Central memory CD4-positive, alpha-beta T cell (primary cell): Measurements from ENCODE around the gene ZNF536.
"Not testable (repeated sequence)": the region's sequence is repeated elsewhere in the genome, so short reads cannot be mapped to it uniquely, and the experiment has no call there.

Experiments
- DNase-seq: peaks from one replicate; pipeline ENCODE4 v3.0.0; 2022

The ZNF536 gene

GRCh38 chr19:30448386-30449077 is 76.3 kb downstream of the ZNF536 start:
- DNase-seq, result no peak

- no peak for DNase-seq
Measured at GRCh38 chr19:30449078-30449590, 77.0 kb downstream of the ZNF536 start.

- DNase-seq, result no peak
Measured at GRCh38 chr19:30449673-30450072, 77.5 kb downstream of the ZNF536 start.

DNA sequence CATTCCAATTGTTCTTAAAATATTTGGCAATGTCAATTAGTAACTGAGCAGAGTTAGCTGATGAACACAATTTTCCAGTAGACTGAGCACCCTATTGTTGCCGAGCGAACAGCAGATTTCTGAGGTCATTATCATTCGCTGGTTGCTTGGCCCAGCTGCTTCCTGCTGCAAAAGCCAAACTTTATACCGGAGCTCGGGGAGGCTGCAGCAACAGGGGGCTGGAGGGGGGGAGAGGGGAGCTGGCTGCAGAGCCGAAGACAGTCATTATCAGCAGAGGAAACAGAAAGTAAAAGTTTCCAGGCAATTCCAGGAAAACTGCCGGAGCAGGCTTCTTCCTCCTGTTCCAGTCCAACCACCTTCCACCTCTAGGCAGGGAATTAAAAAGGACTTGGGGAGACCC is 77.9 kb downstream of the ZNF536 start:
- no peak for DNase-seq

- DNase-seq, result no peak
Measured at GRCh38 chr19:30450835-30451321, 78.7 kb downstream of the ZNF536 start.

GRCh38 chr19:30452931-30453330 is 80.7 kb downstream of the ZNF536 start:
- no peak for DNase-seq

- DNase-seq, result no peak
Measured at GRCh38 chr19:30453743-30454142, 81.6 kb downstream of the ZNF536 start.

DNA sequence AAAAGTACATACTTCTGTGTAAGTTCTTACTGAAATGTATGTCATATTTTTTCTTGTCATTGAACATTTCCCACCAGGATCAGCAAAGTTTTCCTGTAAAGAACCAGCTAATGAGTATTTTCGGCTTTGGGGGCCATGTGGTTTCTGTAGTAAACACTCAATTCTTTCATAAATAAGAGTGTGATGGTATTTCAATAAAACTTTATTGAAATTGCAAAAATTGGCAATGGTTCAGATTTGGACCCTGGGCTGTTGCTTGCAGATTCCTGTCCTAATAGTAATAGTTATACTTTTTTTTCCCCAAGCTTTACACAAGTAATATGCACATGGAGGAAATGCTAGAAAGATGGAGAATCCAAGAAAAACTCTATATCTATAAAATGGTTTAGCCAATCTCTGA is 83.7 kb downstream of the ZNF536 start:
- DNase-seq, result no peak

- no peak for DNase-seq
Measured at GRCh38 chr19:30457484-30457883, 85.3 kb downstream of the ZNF536 start.

- no peak for DNase-seq
Measured at GRCh38 chr19:30459859-30460258, 87.7 kb downstream of the ZNF536 start.

GRCh38 chr19:30464162-30464561 is 92.0 kb downstream of the ZNF536 start:
- no peak for DNase-seq

DNA sequence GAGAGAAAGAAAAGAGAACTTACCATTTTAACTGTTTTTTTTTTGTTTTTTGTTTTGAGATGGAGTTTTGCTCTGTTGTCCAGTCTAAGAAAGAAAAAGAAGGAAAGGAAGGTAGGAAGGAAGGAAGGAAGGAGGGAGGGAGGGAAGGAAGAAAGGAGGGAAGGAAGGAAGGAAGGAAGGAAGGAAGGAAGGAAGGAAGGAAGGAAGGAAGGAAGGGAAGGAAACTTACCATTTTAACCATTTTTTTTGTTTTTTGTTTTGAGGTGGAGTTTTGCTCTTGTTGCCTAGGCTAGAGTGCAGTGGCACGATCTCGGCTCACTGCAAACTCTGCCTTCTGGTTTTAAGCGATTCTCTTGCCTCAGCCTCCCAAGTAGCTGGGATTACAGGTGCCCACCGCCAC is 94.4 kb downstream of the ZNF536 start:
- not testable (repeated sequence) for DNase-seq

GRCh38 chr19:30467239-30467638 is 95.1 kb downstream of the ZNF536 start:
- DNase-seq, result no peak

- no peak for DNase-seq
Measured at GRCh38 chr19:30469774-30470173, 97.6 kb downstream of the ZNF536 start.

DNA sequence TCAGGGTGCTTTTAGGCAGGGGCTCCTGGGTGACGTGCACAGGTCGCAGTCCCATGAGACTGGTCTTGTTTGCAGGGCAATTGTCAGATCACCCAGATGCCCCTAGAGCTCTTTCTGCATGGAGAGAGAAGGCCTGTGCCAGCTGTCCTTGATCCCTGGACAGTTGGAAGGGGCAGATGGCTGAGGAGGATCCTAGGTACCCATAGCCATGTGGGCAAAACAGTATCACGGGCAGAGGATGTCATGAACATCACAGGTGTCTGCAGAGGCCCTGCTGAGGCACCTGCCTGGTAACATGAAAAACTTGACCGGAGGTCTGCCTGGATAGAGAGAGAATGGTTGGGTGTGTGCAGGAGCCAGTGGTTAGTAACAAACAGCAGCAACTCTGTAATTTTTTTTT is 99.3 kb downstream of the ZNF536 start:
- no peak for DNase-seq

DNA sequence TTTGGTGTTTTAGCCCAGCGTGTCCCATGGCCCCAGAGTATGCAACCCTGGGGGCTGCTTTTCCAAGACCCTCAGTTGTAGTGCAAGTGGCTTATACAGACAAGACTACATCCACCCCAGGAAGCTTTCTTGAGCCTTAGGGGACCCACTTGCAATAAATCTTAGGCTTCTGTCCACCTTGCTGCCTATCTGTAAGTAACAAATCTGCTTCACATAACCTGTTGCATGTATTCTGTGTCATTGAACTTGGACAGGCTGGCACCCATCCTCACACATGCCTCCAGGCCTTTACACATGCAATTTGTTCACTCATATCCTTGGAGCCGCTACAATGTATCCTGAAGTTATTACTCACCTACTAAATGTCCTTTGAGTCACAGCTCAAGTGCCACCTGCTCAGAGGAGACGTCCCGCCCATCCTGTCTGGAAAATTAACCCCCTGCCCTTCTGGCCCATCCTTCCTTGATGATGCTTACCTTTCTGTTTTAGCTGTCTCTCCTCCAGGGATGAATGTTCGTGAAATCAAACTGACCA is 101.2 kb downstream of the ZNF536 start:
- DNase-seq, result no peak

DNA sequence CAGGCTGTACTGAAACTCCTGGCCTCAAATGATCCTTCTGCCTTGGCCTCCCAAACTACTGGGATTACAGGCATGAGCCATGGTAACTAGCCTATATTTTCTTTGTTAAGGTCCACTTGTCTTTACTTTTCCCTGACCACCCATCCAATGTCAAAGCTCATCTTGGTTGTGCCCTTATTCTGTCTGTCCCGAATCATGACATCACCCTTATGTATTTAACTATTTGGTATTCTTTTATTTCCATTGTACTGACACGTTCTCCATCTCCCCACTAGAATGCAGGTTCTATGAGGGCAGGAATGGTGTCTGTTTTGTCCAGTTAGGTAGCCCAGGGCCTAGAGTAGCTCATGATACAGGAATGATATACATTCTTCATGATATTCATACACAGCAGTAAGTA is 104.8 kb downstream of the ZNF536 start:
- DNase-seq, result no peak

DNA sequence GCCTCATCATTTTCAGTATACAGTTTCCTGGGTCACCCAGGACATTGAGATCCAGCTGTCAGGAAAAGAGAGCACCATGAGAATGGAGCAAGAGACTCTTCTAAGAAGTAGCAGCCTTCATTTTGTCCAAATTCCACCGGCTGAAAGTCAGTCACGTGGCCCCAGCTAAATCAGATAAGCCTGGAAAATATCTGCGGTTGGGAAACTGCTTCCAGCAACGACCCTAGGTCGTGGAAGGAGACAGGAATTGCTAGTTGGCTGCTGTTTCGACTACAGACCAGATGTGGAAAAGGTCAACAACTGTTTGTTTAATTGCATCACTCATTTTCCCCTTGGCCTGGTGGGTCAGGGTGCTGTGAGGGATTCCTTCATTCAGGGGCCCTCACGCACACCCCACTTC is 107.0 kb downstream of the ZNF536 start:
- DNase-seq, result no peak

GRCh38 chr19:30480097-30480496 is 107.9 kb downstream of the ZNF536 start:
- no peak for DNase-seq

DNA sequence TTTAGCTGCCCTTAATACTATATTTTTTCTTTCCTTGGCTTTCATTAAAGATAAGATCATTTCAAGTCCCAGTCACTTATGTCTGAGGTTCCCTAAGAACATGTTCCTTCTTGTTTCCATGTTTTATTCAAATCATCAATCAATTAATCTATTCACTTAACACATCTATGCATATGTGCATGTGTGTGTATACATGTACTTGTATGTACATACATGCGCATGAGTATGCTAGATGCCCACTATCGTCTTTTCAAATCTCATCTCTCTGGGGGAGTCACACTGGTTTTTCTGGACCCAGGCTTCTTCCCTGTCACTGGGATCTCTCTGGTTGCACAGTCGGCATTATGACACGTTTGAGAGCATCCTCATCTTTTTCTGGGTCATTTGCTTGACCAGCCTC is 108.9 kb downstream of the ZNF536 start:
- no peak for DNase-seq

DNA sequence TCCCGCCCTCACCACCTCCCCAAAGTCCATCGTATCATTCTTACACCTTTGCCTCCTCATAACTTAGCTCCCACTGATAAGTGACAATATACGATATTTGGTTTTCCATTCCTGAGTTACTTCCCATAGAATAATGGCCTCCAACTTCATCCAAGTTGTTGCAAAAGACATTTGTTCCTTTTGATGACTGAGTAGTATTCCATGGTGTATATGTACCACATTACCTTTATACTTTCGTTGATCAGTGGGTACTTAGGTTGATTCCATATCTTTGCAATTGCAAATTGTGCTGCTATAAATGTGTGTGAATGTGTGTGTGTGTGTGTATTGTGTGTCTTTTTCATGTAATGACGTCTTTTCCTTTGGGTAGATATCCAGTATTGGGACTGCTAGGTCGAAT is 109.6 kb downstream of the ZNF536 start:
- no peak for DNase-seq

GRCh38 chr19:30482956-30483355 is 110.8 kb downstream of the ZNF536 start:
- no peak for DNase-seq

DNA sequence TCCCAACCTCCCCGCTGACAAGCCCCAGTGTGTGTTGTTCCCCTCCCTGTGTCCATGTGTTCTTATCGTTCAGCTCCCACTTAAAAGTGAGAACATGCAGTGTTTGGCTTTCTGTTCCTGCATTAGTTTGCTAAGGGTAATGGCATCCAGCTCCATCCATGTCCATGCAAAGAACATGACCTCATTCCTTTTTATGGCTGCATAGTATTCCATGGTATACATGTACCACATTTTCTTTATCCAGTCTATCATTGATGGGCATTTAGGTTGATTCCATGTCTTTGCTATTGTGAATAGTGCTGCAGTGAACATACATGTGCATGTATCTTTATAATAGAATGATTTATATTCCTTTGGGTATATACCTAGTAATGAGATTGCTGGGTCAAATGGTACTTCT is 114.1 kb downstream of the ZNF536 start:
- not testable (repeated sequence) for DNase-seq

DNA sequence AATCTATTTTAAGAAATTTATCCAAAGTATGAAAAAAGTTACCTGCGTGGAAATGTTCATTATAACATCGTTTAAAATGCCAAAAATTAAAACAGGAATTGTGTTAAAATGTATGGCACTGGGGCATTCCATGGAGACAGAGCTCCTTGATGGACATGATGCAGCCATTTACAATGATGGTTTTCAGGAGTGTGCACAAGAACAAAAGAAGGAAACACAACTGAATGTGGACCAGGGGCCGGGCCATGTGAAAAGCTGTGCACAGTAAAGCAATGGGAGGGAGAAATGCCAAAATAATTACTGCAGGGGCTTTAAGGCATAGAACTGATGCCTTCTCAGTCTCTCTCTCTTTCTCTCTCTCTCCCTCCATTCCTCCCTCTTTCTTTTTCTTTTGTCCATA is 115.0 kb downstream of the ZNF536 start:
- DNase-seq, result no peak

GRCh38 chr19:30488191-30488590 is 116.0 kb downstream of the ZNF536 start:
- no peak for DNase-seq
